HCT116 (cell line): ENCODE measurements around the gene PPEF1.

Source experiments
- CTCF ChIP-seq, 3 experiments: fragments of 200-600 bp in 1 of 3; sonication (generic) in 1 of 3; IDR thresholded peaks in 2 of 3; conservative IDR thresholded peaks in 1 of 3; 2 replicates each; pipeline ENCODE4 v1.5.1; 2012 to 2017; ENCODE audit warnings: low read depth in 2 of 3, low read length in 2 of 3, antibody characterized with exemption in 1 of 3, borderline replicate concordance in 1 of 3, control low read depth in 1 of 3, mild to moderate bottlenecking in 1 of 3, mixed read lengths in 1 of 3, mixed run types in 1 of 3, moderate library complexity in 1 of 3; ENCODE audit not compliant: insufficient read depth in 1 of 3
- EGR1 ChIP-seq: IDR thresholded peaks from 2 replicates; pipeline ENCODE4 v1.6.1; 2012; ENCODE audit warnings: low read depth
- EZH2 ChIP-seq: fragments of 200-600 bp; sonication (generic); IDR thresholded peaks from 2 replicates; pipeline ENCODE4 v1.6.1; 2017; ENCODE audit warnings: antibody characterized with exemption, mixed run types
- JUND ChIP-seq: IDR thresholded peaks from 2 replicates; pipeline ENCODE4 v1.6.1; 2012
- MAX ChIP-seq: IDR thresholded peaks from 2 replicates; pipeline ENCODE4 v1.6.1; 2012
- POLR2A ChIP-seq: IDR thresholded peaks from 2 replicates; pipeline ENCODE4 v1.7.0; 2011; ENCODE audit warnings: borderline replicate concordance; ENCODE audit not compliant: insufficient read depth, insufficient read length; ENCODE audit errors: extremely low read depth
- POLR2AphosphoS5 ChIP-seq: IDR thresholded peaks from 2 replicates; pipeline ENCODE4 v1.6.1; 2011; ENCODE audit warnings: mild to moderate bottlenecking, low read depth, low read length, moderate library complexity
- REST ChIP-seq: IDR thresholded peaks from 2 replicates; pipeline ENCODE4 v1.6.1; 2012; ENCODE audit warnings: low read depth

- no peak for TF ChIP-seq CTCF (IDR thresholded peaks at IDR 0.05 in 2 of 3, conservative IDR thresholded peaks at IDR 0.05 in 1 of 3; ENCODE audit: borderline replicate concordance in 1 of 3, insufficient read depth in 1 of 3, low read depth in 2 of 3, low read length in 2 of 3)
- no peak for TF ChIP-seq MAX
- no peak for TF ChIP-seq EZH2
- TF ChIP-seq JUND: no peak
- no peak for TF ChIP-seq POLR2AphosphoS5
- TF ChIP-seq EGR1: no peak
- no peak for TF ChIP-seq POLR2A
- no peak for TF ChIP-seq REST
Observed at GRCh38 chrX:18872621-18873020, 165.2 kb downstream of the PPEF1 start.
